Prostate gland (tissue), 2 donors: ENCODE results near the gene ARHGAP27.

Experiments used
- CTCF ChIP-seq, 4 experiments: fragments of 200-600 bp in 2 of 4; fragments of 450-650 bp in 2 of 4; sonication (generic) in 2 of 4; IDR thresholded peaks; 1 replicate in 3 of 4; 2 replicates in 1 of 4; pipeline ENCODE4 v1.5.1; 2016 to 2019; ENCODE audit warnings: antibody characterized with exemption in 4 of 4, mild to moderate bottlenecking in 2 of 4, moderate library complexity in 2 of 4
- POLR2A ChIP-seq: fragments of 450-650 bp; IDR thresholded peaks from one replicate; pipeline ENCODE4 v1.6.1; 2016; ENCODE audit warnings: antibody characterized with exemption, mild to moderate bottlenecking

- TF ChIP-seq POLR2A, result no peak
- no peak for TF ChIP-seq CTCF (IDR thresholded peaks at IDR 0.05)
Observed at GRCh38 chr17:45408611-45409421, 23.9 kb downstream of the ARHGAP27 start.
